ENCODE results near the gene CRYAA.

DNA sequence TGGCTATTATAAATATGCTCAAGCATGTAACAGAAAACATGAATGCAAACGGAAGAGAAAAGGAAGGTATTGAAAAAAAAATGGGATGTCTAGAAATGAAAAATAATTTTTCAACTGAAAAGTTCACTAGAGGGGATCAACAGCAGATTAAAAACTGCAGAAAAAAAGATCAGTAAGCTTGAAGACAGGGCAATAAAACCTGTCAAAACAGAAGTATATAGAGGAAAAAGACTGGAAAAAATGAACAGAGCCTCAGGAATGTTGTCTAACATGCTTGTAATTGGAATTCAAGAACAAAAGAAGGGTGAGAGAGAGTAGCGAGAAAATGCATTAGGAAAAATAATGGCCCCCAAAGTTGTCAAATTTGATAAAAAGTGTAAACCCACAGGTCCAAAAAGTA, 29.6 kb downstream of the CRYAA start:
- no peak for TF ChIP-seq POLR2A (IDR thresholded peaks at IDR 0.05)
- TF ChIP-seq, protein P1, sequence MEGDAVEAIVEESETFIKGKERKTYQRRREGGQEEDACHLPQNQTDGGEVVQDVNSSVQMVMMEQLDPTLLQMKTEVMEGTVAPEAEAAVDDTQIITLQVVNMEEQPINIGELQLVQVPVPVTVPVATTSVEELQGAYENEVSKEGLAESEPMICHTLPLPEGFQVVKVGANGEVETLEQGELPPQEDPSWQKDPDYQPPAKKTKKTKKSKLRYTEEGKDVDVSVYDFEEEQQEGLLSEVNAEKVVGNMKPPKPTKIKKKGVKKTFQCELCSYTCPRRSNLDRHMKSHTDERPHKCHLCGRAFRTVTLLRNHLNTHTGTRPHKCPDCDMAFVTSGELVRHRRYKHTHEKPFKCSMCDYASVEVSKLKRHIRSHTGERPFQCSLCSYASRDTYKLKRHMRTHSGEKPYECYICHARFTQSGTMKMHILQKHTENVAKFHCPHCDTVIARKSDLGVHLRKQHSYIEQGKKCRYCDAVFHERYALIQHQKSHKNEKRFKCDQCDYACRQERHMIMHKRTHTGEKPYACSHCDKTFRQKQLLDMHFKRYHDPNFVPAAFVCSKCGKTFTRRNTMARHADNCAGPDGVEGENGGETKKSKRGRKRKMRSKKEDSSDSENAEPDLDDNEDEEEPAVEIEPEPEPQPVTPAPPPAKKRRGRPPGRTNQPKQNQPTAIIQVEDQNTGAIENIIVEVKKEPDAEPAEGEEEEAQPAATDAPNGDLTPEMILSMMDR (IDR thresholded peaks at IDR 0.05), result no peak
